Activated CD8-positive, alpha-beta memory T cell treated with anti-CD3 and anti-CD28 coated beads, Interleukin-2, amount 50 U/mL, for 48 hours (primary cell): ENCODE measurements around the gene BRD1.
"Not testable (repeated sequence)": the region's sequence is repeated elsewhere in the genome, so short reads cannot be mapped to it uniquely, and the experiment has no call there.

Experiments used
- DNase-seq: peaks from one replicate; pipeline ENCODE4 v3.0.0-alpha.2; 2020

Gene BRD1

DNA sequence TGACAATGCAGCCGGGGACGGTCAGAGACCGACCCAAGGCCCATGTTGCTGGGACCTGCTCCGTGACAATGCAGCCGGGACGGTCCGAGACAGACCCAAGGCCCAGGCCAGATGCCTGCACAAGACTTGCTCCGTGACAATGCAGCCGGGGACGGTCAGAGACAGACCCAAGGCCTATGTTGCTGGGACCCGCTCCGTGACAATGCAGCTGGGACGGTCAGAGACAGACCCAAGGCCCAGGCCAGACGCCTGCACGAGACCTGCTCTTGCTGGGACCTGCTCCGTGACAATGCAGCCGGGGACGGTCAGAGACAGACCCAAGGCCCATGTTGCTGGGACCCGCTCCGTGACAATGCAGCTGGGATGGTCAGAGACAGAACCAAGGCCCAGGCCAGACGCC, 45.8 kb downstream of the BRD1 start:
- not testable (repeated sequence) for DNase-seq

GRCh38 chr22:49781289-49781782, 46.3 kb downstream of the BRD1 start:
- DNase-seq: no peak

DNA sequence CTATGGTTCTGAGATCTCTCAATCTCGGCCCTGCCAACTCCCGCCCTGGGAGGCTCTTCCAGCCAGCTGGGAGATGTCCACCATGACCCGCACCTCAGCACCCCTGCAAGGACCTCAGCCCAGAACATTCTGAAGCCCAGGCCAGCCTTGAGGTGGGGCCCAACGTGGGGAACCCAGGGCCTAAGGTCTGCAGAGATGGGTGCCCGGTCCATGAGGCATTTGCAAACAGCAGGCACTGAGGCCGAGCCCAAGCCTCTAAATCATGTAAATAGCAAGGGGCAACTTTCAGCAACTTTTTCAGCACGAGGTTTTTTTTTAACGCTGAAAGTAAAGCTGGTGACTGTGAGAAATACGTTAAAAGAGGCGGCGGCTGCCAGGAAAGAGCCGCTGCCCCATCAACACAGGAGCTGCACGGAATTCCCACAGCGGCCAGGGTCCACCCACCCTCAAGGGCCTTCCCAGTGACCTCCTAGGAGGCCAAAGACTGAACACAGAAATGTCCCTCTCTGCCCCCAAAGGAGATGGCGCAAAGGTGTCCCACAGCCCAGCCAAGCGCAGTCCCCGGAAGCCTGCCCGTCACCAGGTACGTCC, 46.9 kb downstream of the BRD1 start:
- no peak for DNase-seq

GRCh38 chr22:49779853-49780697, 47.6 kb downstream of the BRD1 start:
- DNase-seq: no peak

DNA sequence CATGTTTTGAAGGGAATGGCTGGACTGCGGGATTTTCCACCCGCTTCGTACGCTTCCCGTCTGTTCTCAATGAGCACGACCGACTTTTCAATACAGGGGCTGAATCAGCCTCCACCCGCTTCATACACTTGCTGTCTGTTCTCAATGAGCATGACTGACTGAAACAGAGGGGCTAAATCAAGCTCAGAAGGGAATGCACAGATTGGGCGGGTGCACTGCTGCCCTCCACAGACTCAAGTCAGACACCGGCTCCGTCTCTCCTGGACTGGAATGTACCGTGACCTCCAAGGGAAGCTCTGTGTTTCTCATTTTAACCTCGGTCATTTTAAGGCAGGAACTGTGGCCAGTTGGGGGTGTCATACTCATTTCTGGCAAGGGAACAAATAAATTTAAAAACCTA, 48.5 kb downstream of the BRD1 start:
- no peak for DNase-seq

DNA sequence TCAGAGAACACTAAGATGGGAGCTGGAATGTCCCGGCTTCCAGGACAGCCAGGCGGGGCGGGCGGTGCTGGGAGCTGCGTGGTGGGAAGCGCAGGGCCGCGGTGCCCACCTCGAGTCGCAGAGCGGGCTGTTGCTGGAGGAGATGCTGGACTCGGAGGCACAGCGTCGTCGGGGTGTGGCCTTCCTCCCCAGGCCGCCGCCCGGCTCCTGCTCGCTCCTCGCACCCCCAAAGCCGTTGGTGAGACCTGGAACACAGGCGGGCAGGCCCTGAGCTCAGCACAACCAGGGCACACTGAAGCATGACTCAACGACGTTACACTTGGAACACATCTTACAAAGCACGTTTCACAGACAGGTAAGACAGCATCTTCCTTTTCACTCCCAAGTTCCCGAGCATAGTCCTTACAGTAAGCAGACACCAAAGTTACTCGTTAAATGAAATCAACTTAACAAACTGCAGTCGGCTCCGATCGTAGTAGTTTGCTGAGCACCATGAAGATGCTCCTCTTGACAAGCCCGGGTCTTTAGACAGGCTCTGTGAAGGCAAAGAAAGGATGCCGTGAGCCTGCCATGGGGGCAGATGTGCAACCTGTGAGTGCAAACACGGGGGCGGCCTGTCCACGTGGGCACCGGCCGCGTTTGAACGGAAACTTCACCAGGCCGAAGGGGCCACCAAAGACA, 50.0 kb downstream of the BRD1 start:
- no peak for DNase-seq

- no peak for DNase-seq
Observed at GRCh38 chr22:49776891-49777290, 50.8 kb downstream of the BRD1 start.

DNA sequence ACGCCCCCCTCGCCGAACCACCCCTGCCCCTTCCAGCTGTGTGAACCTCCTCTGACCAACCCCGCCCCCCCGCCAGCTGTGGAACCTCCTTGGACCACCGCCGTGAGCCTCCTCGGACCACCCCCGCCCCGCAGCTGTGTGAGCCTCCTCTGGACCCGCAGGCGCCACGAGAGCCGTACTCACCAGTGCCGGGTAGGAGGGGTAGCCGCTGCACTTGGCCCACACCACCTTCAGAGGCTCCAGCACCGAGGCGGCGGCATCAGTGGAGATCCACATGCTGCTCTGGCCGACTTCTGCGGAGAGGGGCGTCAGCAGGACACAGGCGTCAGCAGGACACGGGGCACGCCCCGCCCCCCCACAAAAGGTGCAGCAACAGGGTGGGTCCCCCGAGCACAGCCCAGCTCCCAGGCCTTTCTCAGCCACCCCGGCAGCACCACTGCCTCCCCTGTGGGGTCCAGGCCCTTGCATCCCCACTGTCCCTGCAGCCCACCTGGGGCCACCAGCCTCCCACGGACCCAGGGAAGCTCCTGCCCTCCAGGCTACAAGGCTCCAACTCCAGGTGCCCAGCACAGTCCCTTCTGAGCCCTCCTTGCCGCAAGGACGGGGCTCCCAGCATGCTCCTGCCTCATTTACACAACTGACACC, 51.7 kb downstream of the BRD1 start:
- no peak for DNase-seq

- DNase-seq: no peak
Observed at GRCh38 chr22:49775191-49775866, 52.3 kb downstream of the BRD1 start.

GRCh38 chr22:49774499-49775151, 53.0 kb downstream of the BRD1 start:
- DNase-seq: no peak

DNA sequence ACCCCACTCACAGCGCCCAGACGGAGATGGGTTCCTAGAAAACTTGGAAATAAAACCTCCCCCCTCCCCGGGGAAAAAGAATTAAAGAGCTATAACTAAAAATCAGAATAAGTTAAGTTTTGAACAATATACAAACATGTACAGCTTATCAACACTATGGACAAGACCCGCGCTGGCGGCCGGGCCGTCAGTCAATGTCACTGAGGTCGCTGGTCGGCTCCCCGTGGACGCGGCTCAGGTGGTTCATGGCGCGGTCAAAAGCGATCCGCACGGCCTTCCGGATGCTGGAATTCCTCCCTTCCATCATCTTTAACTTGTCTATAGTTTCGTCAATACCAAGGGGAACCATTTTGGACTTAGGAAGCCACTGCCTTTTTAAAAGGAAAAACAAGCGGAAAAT, 53.6 kb downstream of the BRD1 start:
- DNase-seq: no peak

- no peak for DNase-seq
Observed at GRCh38 chr22:49773531-49773930, 54.1 kb downstream of the BRD1 start.

DNA sequence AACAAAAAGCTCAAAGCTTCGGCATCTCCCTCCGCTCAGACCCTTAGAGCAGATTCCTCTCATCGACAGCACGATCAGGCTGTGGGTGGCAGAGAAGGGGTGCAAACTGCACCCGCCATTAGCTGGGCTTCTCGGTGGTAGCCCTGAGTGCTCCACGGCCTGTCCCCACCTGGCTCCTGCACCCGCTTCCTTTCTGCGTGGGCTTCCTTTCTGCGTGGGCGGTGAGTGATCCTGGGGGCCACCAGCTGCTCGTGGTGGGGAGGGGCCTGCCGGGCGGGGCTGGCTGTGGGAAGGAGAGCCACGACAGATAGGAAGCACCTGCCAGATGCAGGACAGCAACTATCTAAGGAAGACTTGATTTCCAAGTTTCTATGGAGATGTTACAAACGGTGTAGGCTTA, 55.0 kb downstream of the BRD1 start:
- DNase-seq: no peak

DNA sequence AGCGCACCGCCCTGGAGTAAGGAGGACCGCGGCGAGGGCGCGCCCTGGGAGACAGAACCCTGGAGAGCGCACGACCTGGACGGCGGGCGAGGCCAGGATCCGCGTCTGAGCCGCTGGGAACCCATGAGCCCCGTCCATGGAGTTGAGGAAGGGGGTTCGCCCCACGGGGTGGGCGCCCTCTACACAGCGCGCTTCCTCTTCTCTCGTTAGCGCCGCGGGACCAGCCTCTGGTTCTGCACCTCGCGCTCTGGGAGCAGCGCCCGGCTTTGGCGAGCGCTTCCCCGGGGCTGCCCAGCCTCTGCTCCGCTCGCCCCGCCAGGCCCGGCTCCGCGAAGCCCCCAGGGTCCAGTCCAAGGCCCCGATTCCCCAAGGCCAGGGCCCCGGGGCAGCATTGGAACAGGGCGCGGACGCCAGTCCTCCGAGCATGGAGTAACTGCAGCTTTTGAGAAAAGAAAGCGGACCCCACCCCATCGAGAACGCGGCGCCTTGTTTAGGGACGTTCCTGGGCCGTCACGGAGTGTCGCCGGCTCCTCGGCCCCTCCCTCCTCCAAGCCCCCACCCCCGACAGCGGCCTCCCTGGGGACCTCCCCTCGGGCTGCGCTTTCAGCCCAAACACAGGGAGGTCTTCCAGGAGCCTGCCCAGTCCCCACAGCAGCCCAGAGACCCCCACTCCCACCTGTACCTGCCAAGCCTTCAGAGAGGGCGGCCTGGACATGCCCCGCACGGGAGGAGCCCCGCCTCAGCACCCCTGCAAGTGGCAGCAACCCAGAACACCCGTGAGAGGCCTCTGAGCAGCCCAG, 56.2 kb downstream of the BRD1 start:
- no peak for DNase-seq

- no peak for DNase-seq
Observed at GRCh38 chr22:49770547-49771265, 57.0 kb downstream of the BRD1 start.

- DNase-seq: no peak
Observed at GRCh38 chr22:49769691-49770546, 57.8 kb downstream of the BRD1 start.

DNA sequence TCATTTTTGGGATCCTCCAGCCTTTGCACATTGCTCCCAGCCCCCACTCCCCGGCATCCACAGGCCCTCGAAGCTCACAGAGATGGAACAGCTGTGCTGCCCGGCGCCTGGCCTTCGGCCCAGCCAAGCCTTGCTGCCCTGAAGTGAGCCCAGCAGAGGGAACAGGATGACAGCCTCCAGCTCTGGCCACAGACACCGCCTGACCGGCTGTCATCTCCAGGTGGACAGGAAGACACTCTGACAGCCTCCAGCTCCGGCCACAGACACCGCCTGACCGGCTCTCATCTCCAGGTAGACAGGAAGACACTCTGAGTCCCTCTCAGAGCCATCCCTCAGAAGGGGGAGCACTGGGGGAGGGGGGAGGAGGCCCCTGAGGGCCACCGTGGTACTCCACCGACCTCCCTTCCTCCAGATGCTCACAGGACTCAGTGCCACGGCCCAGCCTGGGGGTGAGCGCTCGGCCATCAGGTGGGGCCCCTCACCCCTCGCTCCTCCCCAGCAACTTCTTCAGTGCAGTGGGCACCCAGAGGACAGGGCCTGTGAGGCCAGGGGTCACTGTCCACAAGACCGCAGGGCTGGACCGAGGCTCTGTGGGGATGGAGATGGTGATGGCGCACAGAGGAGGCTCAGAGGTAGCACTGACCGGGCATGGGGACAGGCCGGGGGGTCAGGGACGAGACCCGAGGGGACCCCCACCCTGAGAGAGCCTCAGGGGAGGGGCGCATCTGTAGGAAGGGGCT, 58.6 kb downstream of the BRD1 start:
- DNase-seq: no peak

DNA sequence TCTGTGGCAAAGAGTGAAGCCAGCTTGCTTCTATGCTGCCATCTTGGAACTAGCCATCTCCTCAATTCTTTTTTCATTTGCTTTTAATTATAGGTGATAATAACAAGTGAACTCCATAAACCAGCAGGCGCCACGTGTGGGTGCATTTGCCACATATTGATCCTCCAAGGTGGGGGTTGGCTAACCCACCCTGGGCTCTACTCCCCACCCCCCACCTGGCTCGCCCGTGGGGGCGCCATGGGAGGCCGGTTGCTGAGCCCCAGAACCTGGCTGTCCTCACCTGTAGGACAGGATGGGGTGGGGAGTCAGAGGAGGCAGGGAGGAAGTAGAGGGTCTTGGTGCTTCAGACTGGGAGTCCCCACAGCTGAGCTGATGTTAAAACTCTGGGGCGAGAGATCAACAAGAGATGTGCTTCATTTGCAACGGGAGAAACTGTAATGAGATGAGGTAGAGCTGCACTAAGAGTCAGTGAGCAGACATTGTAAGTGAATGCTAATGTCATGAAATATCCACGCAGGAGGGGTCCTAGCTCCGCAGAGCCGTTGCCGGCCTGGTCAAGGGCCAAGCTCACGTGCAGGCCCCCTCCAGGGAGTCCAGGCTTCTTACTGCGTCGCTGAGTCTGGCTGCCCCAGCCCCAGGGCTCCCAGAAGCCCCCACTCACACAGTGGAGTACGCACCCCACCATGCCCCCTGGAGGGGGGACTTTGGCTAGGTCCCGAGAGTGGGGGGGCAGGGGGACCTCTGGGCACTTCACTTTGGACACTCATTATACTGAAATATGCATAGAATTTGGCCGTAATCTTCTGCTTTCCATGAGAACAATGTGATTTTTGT, 59.4 kb downstream of the BRD1 start:
- no peak for DNase-seq
